Measurements from ENCODE around the gene IMPA2. TPM values are rescaled to one million over a fixed set of nuclear protein-coding genes. Genes with fewer than 3 reads are reported as not detected.

Gene IMPA2
- total and polyA plus RNA-seq, 2 of the 4 experiments (the other 2 are of a cell fraction) = 5.4 to 5.5 TPM

DNA sequence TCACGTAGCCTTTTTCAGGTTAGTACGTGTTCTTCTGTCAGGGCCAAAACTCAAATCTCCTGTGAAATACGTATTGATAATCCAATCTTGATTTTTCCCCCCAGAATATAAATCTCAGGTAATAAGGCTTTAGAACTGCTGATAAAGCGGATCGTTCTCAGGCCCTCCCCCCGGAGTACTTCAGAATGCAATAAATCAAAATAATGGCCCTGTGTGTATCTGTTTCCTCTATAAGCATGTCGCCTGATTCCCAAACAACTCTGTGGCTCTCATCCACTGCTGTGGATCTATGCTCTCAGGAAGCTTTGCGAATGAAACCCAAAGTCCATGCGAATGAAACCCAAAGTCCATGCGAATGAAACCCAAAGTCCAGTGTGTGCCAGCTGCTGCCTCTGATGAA, 49.4 kb downstream of the IMPA2 start:
- Histone ChIP-seq H3K27ac (ENCODE audit: insufficient read depth, low read length) (no peak overlapping the region), H3K4me1 (ENCODE audit: control insufficient read depth, insufficient read depth, low read length) (peaks cover 25% of the 10 kb centered on the region), H2AK9ac (replicated peaks; ENCODE audit: low read depth, low read length, poor library complexity) (no peak overlapping the region), H3K9ac (ENCODE audit: low read depth, low read length) (no peak overlapping the region), H3K23ac (ENCODE audit: low read depth, low read length) (no peak overlapping the region), H2BK20ac (ENCODE audit: low read depth, low read length) (no peak overlapping the region), H2BK15ac (ENCODE audit: low read depth, low read length) (no peak overlapping the region), H3K9me3 (ENCODE audit: control insufficient read depth, insufficient read depth, low read length) (no peaks in the 10 kb centered on the region), H4K5ac (ENCODE audit: low read depth, low read length) (no peak overlapping the region), H2BK5ac (ENCODE audit: low read depth, low read length, poor library complexity, severe bottlenecking) (no peak overlapping the region), H3K4ac (ENCODE audit: low read depth, low read length) (no peak overlapping the region), H2AFZ (replicated peaks; ENCODE audit: low read length, poor library complexity) (no peak overlapping the region), H3K18ac (ENCODE audit: low read depth, low read length) (no peak overlapping the region), H2BK120ac (ENCODE audit: low read depth, low read length) (no peak overlapping the region), H4K8ac (ENCODE audit: low read depth in 2 of 2, low read length in 2 of 2) (no peak overlapping the region), H2AK5ac (ENCODE audit: low read depth, low read length) (no peak overlapping the region), H3K9me1 (ENCODE audit: insufficient read depth, low read length) (peaks cover 3% of the 10 kb centered on the region; the same call in 1 of the 2 replicates), H3K79me1 (ENCODE audit: low read depth in 1 of 2, low read length in 2 of 2) (no peaks in the 10 kb centered on the region), H3K36me3 (ENCODE audit: control insufficient read depth, insufficient read depth, low read length) (peaks cover 17% of the 10 kb centered on the region), H3K4me3 (ENCODE audit: insufficient read depth, low read depth, low read length) (no peak overlapping the region), H3K56ac (ENCODE audit: extremely low read depth, insufficient read depth, low read length) (no peak overlapping the region), H4K20me1 (ENCODE audit: insufficient read depth, low read length) (no peaks in the 10 kb centered on the region), H3K14ac (replicated peaks; ENCODE audit: low read depth, low read length) (no peak overlapping the region), H3K4me2 (ENCODE audit: low read depth, low read length) (no peak overlapping the region), H4K91ac (ENCODE audit: insufficient read depth, low read depth, low read length) (no peak overlapping the region), H3K27me3 (ENCODE audit: control insufficient read depth, insufficient read depth, low read length) (no peaks in the 10 kb centered on the region)
- ATAC-seq (ENCODE audit: low read depth) = no peak
- no peak for TF ChIP-seq POLR2A (IDR thresholded peaks at IDR 0.05; ENCODE audit: low read depth, low read length)
- TF ChIP-seq SMC3 (IDR thresholded peaks at IDR 0.05; ENCODE audit: low read depth, low read length) = no peak
- TF ChIP-seq CHD1 (IDR thresholded peaks at IDR 0.05; ENCODE audit: low read depth, low read length) = no peak
- TF ChIP-seq, protein P1, sequence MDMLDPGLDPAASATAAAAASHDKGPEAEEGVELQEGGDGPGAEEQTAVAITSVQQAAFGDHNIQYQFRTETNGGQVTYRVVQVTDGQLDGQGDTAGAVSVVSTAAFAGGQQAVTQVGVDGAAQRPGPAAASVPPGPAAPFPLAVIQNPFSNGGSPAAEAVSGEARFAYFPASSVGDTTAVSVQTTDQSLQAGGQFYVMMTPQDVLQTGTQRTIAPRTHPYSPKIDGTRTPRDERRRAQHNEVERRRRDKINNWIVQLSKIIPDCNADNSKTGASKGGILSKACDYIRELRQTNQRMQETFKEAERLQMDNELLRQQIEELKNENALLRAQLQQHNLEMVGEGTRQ (IDR thresholded peaks at IDR 0.05; ENCODE audit: low read depth, low read length) = no peak
- TF ChIP-seq CTCF (conservative IDR thresholded peaks at IDR 0.05; ENCODE audit: low read depth, low read length) = no peak
- TF ChIP-seq CEBPB (IDR thresholded peaks at IDR 0.05; ENCODE audit: low read depth, low read length) = no peak
- TF ChIP-seq NFE2L2 (IDR thresholded peaks at IDR 0.05; ENCODE audit: low read depth, low read length) = no peak
- TF ChIP-seq MAFK (IDR thresholded peaks at IDR 0.05; ENCODE audit: low read depth, low read length) = no peak
- no peak for TF ChIP-seq MXI1 (IDR thresholded peaks at IDR 0.05; ENCODE audit: borderline replicate concordance, low read depth, low read length)
- no peak for TF ChIP-seq MAZ (IDR thresholded peaks at IDR 0.05; ENCODE audit: borderline replicate concordance, low read depth, low read length)
- no peak for TF ChIP-seq RAD21 (IDR thresholded peaks at IDR 0.05; ENCODE audit: low read length)
- TF ChIP-seq RFX5 (IDR thresholded peaks at IDR 0.05; ENCODE audit: low read depth, low read length) = no peak
- TF ChIP-seq RCOR1 (IDR thresholded peaks at IDR 0.05; ENCODE audit: insufficient replicate concordance, low read length) = no peak
- TF ChIP-seq FOS (IDR thresholded peaks at IDR 0.05; ENCODE audit: low read depth, low read length) = no peak
- TF ChIP-seq ELK1 (IDR thresholded peaks at IDR 0.05; ENCODE audit: borderline replicate concordance, low read depth, low read length) = no peak
- TF ChIP-seq BHLHE40 (IDR thresholded peaks at IDR 0.05; ENCODE audit: low read depth, low read length) = no peak
- DNase-seq = no peak
- WGBS, 2 experiments (ENCODE audit: extremely low coverage in 2 of 2, insufficient read length in 1 of 2) = 93% methylated on average over 3 of the region's 10 CpGs; no CpG with 5 or more reads in 1 of the 2 experiments
- CTCF ChIA-PET = interaction anchor here (1.0 kb wide), 1 partner anchor 241 kb away, joined by 3 read pairs; no protein-coding TSS in a partner anchor
- dilution Hi-C loops (cut with HindIII; ENCODE audit: low sequenced_read_pairs, unreplicated experiment) = no loop called here
- in situ Hi-C loops (cut with MboI; ENCODE audit: low sequenced_read_pairs) = no loop called here
- intact Hi-C loops (cut with micrococcal nuclease) = no loop called here
- no TSS peak for BruUV-seq (replicated peaks)
- POLR2A ChIA-PET (ENCODE audit: unreplicated experiment) = no interaction called here
